ENCODE measurements around the gene BLOC1S1.
A peak's percentile ranks its signal among the peaks of the same experiment; 100 is the strongest.

BLOC1S1 gene

GRCh38 chr12:55715833-55716581 is at the start of gene BLOC1S1:
Gene BLOC1S1 (plus strand): TSS chr12:55716046. CDS start chr12:55716052, 6 bp downstream.
- DNase-seq (ENCODE audit: low read depth in 2 of 2): peak; percentile 78 to 85

GRCh38 chr12:55666508-55666907 is 49.3 kb upstream of the BLOC1S1 start:
- no peak for DNase-seq (ENCODE audit: low read depth in 2 of 2)

GRCh38 chr12:55670276-55670675 is 45.6 kb upstream of the BLOC1S1 start:
- DNase-seq (ENCODE audit: low read depth in 2 of 2): no peak

DNA sequence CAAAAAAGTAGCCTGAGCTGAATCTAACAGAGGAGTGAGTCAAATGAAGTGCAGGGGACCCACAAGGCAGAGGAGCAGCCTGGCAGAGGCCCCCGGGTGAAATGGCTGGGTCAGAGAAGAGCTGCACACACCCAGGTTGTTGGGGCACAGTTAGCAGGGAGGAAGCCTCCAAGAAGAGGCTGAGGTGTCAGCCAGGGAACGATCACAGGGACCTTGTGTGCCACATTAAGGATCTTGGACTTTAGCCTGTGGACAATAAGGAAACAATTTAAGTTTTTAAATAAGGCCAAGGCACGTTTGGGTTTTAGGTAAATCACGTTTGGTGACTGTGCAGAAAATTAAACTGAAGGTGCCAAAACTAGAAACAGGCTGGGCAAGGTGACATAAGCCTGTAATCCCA is 44.1 kb upstream of the BLOC1S1 start:
- DNase-seq (ENCODE audit: low read depth in 2 of 2): no peak

GRCh38 chr12:55673638-55674037 is 42.2 kb upstream of the BLOC1S1 start:
- DNase-seq (ENCODE audit: low read depth in 2 of 2): no peak

- no peak for DNase-seq (ENCODE audit: low read depth in 2 of 2)
These were observed 40.2 kb upstream of the BLOC1S1 start for GRCh38 chr12:55675666-55676065.

GRCh38 chr12:55676707-55677106 is 39.1 kb upstream of the BLOC1S1 start:
- no peak for DNase-seq (ENCODE audit: low read depth in 2 of 2)

GRCh38 chr12:55679691-55680090 is 36.2 kb upstream of the BLOC1S1 start:
- no peak for DNase-seq (ENCODE audit: low read depth in 2 of 2)

DNA sequence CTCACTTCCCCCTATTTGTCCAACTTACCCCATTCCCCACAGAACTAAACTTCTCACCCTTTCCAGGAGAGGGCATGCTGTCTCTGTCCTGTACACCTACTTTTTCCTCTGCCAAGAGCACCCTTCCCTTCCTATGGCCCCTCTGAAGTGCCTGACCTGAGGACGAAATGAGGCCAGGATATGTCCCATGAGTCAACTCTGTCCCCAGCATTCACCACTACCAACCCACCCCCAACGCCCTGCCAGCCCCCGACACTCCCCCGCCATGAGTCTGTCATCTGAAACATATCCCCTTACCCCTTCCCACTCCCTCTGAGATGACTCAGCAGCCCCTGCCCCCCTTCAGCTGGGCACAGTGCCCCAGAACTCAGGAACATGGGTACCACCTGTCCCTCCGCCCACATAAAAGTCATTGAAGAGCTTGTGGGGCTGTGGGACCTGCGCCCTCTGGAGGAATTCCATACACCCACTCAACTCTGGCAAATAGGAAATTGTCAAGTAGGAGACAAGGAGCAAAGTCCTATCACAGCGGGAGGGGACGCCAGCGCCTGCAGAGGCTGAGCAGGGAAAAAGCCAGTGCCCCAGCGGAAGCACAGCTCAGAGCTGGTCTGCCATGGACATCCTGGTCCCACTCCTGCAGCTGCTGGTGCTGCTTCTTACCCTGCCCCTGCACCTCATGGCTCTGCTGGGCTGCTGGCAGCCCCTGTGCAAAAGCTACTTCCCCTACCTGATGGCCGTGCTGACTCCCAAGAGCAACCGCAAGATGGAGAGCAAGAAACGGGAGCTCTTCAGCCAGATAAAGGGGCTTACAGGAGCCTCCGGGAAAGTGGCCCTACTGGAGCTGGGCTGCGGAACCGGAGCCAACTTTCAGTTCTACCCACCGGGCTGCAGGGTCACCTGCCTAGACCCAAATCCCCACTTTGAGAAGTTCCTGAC is 34.4 kb upstream of the BLOC1S1 start:
- no peak for DNase-seq (ENCODE audit: low read depth in 2 of 2)

GRCh38 chr12:55682087-55682796 is 33.6 kb upstream of the BLOC1S1 start:
- no peak for DNase-seq (ENCODE audit: low read depth in 2 of 2)

DNA sequence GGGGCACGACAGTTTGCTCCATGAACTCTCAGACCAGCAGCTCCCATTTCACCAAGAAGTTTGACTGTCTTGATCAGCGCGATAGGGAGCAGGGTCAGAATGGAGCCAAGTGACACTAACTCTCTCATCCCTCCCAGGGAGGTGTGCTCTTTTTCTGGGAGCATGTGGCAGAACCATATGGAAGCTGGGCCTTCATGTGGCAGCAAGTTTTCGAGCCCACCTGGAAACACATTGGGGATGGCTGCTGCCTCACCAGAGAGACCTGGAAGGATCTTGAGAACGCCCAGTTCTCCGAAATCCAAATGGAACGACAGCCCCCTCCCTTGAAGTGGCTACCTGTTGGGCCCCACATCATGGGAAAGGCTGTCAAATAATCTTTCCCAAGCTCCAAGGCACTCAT is 32.2 kb upstream of the BLOC1S1 start:
- DNase-seq (ENCODE audit: low read depth in 2 of 2): no peak

- no peak for DNase-seq (ENCODE audit: low read depth in 2 of 2)
These were observed 31.0 kb upstream of the BLOC1S1 start for GRCh38 chr12:55684761-55685370.

DNA sequence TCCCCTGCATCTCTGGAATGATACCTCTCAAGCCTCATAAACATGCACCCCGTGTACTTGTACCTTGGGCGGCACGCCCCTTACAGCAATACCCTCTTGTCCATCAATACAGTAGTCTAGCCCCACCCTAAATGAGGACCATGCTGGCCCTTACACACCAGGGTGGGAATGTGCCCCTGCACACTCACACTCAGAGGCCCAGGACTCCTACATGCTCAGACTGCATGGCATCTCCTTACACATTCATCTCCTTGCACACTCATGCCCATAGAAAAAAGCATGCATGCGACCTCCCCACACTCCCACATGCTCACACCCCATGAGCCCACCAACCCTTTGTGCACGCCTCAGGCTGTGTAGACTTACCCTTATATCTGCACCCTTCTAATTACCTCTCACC is 30.2 kb upstream of the BLOC1S1 start:
- DNase-seq (ENCODE audit: low read depth in 2 of 2): no peak

- DNase-seq (ENCODE audit: low read depth in 2 of 2): no peak
These were observed 29.4 kb upstream of the BLOC1S1 start for GRCh38 chr12:55686366-55687010.

GRCh38 chr12:55687746-55688145 is 28.1 kb upstream of the BLOC1S1 start:
- DNase-seq (ENCODE audit: low read depth in 2 of 2): no peak

DNA sequence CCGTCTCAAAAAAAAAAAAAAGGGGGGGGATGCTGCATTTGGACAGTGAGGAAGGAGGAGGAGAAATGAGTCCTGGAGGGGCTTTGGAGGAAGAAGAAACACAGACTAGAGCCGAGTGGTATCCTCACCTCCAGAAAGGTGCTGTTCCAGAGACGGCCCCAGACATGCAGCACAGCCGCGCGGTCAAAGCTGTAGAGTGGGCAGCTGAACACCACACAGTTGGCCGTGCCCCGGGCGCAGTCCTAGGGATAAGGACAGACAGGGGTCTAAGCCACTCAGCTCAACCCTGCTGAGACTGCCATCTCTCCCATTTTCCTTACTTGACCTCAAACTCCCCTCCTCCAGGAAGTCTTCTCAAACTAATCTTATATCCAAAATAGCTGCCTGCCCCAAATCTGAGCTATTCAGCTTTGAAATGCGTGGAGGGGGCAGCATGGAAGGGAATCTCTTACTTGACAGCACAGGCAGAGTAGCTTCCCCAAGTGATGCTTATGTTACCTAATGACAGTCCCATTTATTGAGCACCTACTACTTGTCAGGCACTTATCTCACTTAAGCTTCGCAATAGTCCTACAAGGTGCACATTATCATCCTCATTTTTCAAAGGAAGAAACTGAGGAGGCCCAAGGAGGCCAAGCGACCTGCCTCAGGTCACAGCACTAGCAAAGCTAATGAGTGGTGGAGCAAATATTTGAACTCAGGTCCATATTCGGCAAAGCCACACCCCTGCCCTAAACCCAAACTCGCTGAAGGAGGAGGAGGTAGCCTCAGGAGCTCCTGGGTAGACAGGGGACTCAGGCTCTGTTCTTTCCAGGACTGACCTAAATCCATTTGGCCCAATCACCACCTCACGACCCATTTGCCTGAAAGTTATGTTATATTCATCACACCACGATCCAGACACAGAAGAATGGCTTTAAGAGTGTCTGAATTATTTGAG is 26.9 kb upstream of the BLOC1S1 start:
- no peak for DNase-seq (ENCODE audit: low read depth in 2 of 2)

DNA sequence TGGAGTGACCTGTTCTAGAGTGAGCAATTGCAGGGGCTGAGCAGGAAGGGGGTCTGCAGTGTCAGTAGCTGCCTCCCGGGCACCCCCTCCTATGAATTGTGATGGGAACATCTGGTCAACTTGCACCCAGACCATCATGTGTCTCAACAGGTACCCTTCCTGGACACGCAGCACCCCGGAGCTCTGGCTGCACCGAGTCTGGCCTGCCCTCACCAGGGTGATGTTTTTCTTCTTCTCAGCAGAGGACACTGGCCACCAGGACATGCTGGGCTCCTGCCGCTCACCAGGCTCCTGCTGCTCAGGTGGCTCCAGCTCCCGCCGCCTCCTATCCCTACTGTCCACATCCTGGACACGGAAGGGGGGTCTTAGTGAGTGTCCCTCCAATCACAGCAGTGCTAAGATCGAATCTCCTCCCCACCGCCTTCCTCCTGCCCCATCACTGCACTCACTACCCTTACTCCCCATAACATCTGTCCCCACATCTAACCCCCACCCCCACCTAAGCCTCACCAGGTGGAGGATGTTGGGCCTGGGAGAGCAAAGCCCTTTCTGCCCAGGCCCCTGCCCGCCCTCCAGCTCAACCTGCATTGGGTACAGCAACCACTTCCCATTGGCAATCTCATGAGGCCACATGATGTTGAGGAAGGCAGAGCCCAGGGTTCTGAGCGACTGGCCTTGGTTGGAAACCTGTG is 23.1 kb upstream of the BLOC1S1 start:
- DNase-seq (ENCODE audit: low read depth in 2 of 2): no peak

DNA sequence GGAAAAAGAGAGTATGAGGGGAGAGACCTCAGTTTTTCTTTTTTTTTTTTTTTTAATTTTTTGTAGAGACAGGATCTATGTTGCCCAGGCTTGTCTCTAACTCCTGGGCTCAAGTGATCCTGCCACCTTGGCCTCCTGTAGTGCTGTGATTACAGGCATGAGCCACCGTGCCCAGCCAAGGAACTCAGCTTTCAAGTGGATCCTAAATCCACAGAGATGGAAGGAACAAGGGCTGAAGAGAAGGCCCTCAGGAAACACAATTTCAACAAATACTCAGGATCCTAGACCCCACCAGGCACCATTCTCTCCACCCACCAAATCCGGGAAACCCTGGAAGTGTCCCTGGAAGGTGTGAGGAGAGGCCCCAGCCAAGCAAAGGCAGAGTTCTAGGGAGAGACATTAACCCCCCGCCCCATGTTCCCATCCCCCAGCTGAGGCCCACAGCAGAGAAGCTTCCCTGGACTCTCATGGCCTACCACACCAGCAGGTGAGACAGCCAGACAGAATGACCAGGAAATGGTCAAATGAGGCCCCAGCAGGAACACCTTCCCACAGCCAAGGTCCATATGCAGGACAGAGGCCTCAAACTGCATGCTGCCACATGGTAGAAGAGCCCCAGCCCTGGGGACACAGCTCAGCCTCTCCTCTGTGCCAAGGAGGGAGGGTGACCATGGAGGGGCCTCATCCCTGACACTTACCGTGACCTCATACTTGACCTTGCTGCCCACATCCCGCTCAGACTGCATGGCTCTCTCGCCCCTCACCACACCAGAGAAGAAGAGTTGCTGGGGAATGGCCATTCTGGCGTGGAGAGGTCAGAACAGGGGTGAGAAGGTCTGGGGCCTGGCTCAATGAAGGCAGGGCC is 22.3 kb upstream of the BLOC1S1 start:
- DNase-seq (ENCODE audit: low read depth in 2 of 2): no peak

DNA sequence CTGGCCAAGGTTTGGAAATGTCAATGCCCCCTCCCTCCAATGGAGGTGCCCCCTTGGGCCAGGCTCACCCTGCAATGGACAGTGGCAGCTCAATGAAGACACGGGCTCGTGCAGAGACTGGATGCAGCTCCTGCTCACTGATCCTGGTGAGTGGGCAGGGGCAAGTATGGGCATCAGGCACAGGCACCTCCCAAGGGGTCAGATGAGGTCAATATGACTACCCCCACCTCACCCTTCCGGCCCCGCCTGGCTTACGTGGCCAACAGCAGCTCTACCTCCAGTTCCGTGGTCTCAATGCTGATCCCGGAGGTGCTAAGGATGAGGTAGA is 21.7 kb upstream of the BLOC1S1 start:
- DNase-seq (ENCODE audit: low read depth in 2 of 2): no peak

Measured in stimulated activated CD8-positive, alpha-beta memory T cell treated with anti-CD3 and anti-CD28 coated beads, Interleukin-7, amount 100 ng/mL, for 1 hour (primary cell).